ENCODE measurements around the gene CAPN11. TPM values are rescaled to one million over a fixed set of nuclear protein-coding genes. Genes with fewer than 3 reads are reported as not detected.
"Not testable (repeated sequence)": the region's sequence is repeated elsewhere in the genome, so short reads cannot be mapped to it uniquely, and the experiment has no call there.

CAPN11 gene
- total RNA-seq, 4 donors from 2014 or later: 0.22 to 1.7 TPM; not detected in 2

DNA sequence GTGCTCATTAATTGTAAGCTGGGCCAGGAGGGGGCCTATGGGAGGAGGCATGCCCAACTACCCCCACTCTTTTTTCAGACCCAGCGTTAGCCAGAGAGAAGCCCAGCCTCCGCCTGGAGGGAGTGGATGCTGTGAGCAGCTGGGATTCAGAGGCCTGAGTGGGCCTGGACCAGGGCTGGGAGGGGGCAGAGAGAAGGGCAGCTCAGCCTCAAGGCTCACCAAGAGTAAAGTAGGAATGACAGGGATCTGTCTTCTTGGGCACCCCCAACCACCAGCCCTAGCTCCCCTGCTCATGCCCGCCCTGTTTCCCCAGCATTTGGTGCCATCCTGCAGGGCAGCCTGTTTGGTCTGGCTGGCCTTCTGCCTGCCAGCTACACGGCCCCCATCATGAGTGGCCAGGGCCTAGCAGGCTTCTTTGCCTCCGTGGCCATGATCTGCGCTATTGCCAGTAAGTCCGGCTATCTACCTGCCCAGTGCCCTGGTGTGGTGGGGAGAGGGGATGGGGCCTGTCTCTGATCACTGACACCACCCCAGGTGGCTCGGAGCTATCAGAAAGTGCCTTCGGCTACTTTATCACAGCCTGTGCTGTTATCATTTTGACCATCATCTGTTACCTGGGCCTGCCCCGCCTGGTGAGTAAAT lies 71.5 kb downstream of the CAPN11 start:
- DNase-seq: no peak
- H3K4me1 ChIP-seq: peaks cover 28 to 55% of the 10 kb centered on the region in 2 donors
- no peak overlapping the region for H3K27ac ChIP-seq
- intact Hi-C loops (cut with DNase I): loop anchor here (10.0 kb wide), 1 partner anchor 135 kb away; no protein-coding TSS in a partner anchor
- H3K27me3 ChIP-seq: no peaks in the 10 kb centered on the region
- H3K36me3 ChIP-seq: peaks cover 14 to 30% of the 10 kb centered on the region in 2 donors
- H3K4me3 ChIP-seq (replicated peaks in 1 of 3): no peak overlapping the region
- TF ChIP-seq POLR2A (IDR thresholded peaks at IDR 0.05) (no peak), CTCF (IDR thresholded peaks at IDR 0.05) (no peak)
- WGBS, 2 donors: 93 to 97% methylated on average over 7 to 10 of the region's 10 CpGs
- H3K9me3 ChIP-seq: no peaks in the 10 kb centered on the region

- H3K4me1 ChIP-seq: peaks cover 26 to 47% of the 10 kb centered on the region in 2 donors
- H3K9me3 ChIP-seq; H3K27me3 ChIP-seq; H3K4me3 ChIP-seq (replicated peaks in 1 of 3); DNase-seq: not testable (repeated sequence)
- peaks cover 14 to 30% of the 10 kb centered on the region in 2 donors for H3K36me3 ChIP-seq
- H3K27ac ChIP-seq: peak overlapping the region in 1 of 3 donors; percentile 53
- 95% methylated on average over 9 of the region's 9 CpGs for WGBS, 2 donors
- intact Hi-C loops (cut with DNase I): loop anchor here (10.0 kb wide), 1 partner anchor 137 kb away; no protein-coding TSS in a partner anchor
These were observed 72.8 kb downstream of the CAPN11 start for GRCh38 chr6:44231426-44231825.

DNA sequence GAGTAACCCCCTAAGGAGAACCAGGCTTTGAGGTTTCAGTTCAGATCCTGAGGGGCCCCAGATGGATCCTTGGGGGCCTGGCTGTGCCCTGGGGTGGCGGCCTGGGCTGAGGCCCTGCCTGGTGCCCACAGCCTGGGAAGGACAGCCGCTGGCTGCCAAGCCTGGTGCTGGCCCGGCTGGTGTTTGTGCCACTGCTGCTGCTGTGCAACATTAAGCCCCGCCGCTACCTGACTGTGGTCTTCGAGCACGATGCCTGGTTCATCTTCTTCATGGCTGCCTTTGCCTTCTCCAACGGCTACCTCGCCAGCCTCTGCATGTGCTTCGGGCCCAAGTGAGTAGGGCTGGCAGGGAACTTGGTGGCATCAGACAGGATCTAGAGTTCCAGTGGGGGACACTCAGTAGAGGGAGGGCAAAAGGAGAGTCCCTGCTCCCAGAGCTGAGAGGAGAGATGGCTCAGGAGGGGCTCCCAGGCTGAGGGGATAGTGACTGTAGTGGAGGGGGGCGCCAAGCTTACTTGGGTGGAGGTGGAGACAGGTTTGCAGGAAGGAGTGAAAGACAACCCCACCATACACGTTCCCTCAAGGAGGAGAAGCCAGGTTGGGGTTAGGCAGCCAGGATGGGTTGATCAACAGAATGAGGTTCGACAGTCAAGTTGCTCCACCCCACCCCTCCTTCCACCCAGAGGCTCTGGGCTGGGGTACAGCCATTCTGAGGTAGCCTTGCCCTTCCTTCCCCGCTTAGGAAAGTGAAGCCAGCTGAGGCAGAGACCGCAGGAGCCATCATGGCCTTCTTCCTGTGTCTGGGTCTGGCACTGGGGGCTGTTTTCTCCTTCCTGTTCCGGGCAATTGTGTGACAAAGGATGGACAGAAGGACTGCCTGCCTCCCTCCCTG lies 74.3 kb downstream of the CAPN11 start:
- WGBS, 2 donors: 90 to 92% methylated on average over 12 to 15 of the region's 16 CpGs
- H3K4me3 ChIP-seq (replicated peaks in 1 of 3): no peak overlapping the region
- H3K27ac ChIP-seq: peak overlapping the region; percentile 82 to 89 (median 85)
- no peaks in the 10 kb centered on the region for H3K27me3 ChIP-seq
- no peak for DNase-seq
- peaks cover 14 to 30% of the 10 kb centered on the region in 2 donors for H3K36me3 ChIP-seq
- TF ChIP-seq POLR2A (IDR thresholded peaks at IDR 0.05) (no peak), CTCF (IDR thresholded peaks at IDR 0.05) (no peak)
- H3K4me1 ChIP-seq: peaks cover 31 to 44% of the 10 kb centered on the region in 2 donors
- intact Hi-C loops (cut with DNase I): loop anchor here (10.0 kb wide), 1 partner anchor 138 kb away; no protein-coding TSS in a partner anchor
- H3K9me3 ChIP-seq: no peaks in the 10 kb centered on the region

- intact Hi-C loops (cut with DNase I): loop anchor here (10.0 kb wide), 1 partner anchor 139 kb away; no protein-coding TSS in a partner anchor
- no peak for DNase-seq
- Histone ChIP-seq H3K36me3 (peaks cover 14 to 30% of the 10 kb centered on the region in 2 donors), H3K4me3 (replicated peaks in 1 of 3) (no peak overlapping the region), H3K9me3 (no peaks in the 10 kb centered on the region), H3K27ac (peak overlapping the region; percentile 82 to 89 (median 85)), H3K27me3 (no peaks in the 10 kb centered on the region), H3K4me1 (peaks cover 31 to 44% of the 10 kb centered on the region in 2 donors)
- WGBS, 2 donors: 67 to 75% methylated on average over 14 of the region's 14 CpGs
- TF ChIP-seq POLR2A (IDR thresholded peaks at IDR 0.05) (no peak), CTCF (IDR thresholded peaks at IDR 0.05) (no peak)
These were observed 75.0 kb downstream of the CAPN11 start for GRCh38 chr6:44233567-44234100.

Small RNA genes within 50 kb of the gene (small RNA-seq; reads per million reads assigned to genes)
- gene RN7SL811P: not detected

Other genes with a start within 250 kb of the CAPN11 start
- gene MRPL14, start 31.4 kb upstream of the CAPN11 start, total RNA-seq: 10 to 100 TPM; 26.5 to 80.5 (median 31.1) TPM
- gene TMEM63B, start 31.3 kb upstream of the CAPN11 start, total RNA-seq: 10 to 100 TPM; 21.6 to 41.7 (median 29.3) TPM
- not detected for gene MYMX, start 58.1 kb downstream of the CAPN11 start, total RNA-seq
- 10 to 100 TPM; 39.7 to 83.3 (median 55.8) TPM for gene SLC29A1, start 64.8 kb downstream of the CAPN11 start, total RNA-seq
- 100 to 1,000 TPM; 556 to 669 (median 586) TPM for gene HSP90AB1, start 88.3 kb downstream of the CAPN11 start, total RNA-seq
- gene SLC35B2, start 98.7 kb downstream of the CAPN11 start, total RNA-seq: 10 to 100 TPM; 28.5 to 46.5 (median 41.8) TPM
- 10 to 100 TPM in 2 of 4 donors, 1 to 10 TPM in 2; 5.1 to 16.9 (median 13.2) TPM for gene NFKBIE, start 106.7 kb downstream of the CAPN11 start, total RNA-seq
- gene TMEM151B, start 111.6 kb downstream of the CAPN11 start, total RNA-seq: not detected
- 10 to 100 TPM in 3 of 4 donors, 1 to 10 TPM in 1; 9.7 to 18.0 (median 14.2) TPM for gene AARS2, start 154.5 kb downstream of the CAPN11 start, total RNA-seq
- gene SPATS1, start 183.8 kb downstream of the CAPN11 start, total RNA-seq: not detected
- gene CDC5L, start 228.9 kb downstream of the CAPN11 start, total RNA-seq: 10 to 100 TPM; 17.8 to 24.7 (median 20.8) TPM

Data from thyroid gland (tissue), 4 donors.